OCI-LY3 (cell line): ENCODE measurements around the gene HNRNPA3.
"Not testable (repeated sequence)": the region's sequence is repeated elsewhere in the genome, so short reads cannot be mapped to it uniquely, and the experiment has no call there.

Experiments used
- H2AFZ ChIP-seq: fragments of 200-600, 300-600 bp; shearing (Covaris generic); 2 replicates; pipeline ENCODE4 v1.6.0; 2014; ENCODE audit warnings: antibody characterized with exemption, low read depth, low read length
- H3K27ac ChIP-seq: fragments of 200-600, 300-600 bp; sonication (generic); 2 replicates; pipeline ENCODE4 v1.5.1; 2014; ENCODE audit warnings: mild to moderate bottlenecking, low read length, moderate library complexity, mixed read lengths
- H3K27me3 ChIP-seq: fragments of 200-600, 300-600 bp; sonication (generic); 2 replicates; pipeline ENCODE4 v1.6.1; 2014; ENCODE audit warnings: low read depth, low read length, mixed read lengths
- H3K36me3 ChIP-seq: fragments of 200-600, 300-600 bp; sonication (generic); replicated peaks from 2 replicates; pipeline ENCODE3; 2014; ENCODE audit warnings: low read depth, low read length, mixed read lengths
- H3K4me1 ChIP-seq: fragments of 300-600, 200-600 bp; sonication (generic); 2 replicates; pipeline ENCODE4 v1.6.1; 2014; ENCODE audit warnings: low read length, mixed read lengths
- H3K4me2 ChIP-seq: fragments of 200-600, 300-600 bp; sonication (generic); 2 replicates; pipeline ENCODE4 v1.6.1; 2014; ENCODE audit warnings: low read length, mixed read lengths
- H3K4me3 ChIP-seq: fragments of 300-600, 200-600 bp; sonication (generic); 2 replicates; pipeline ENCODE4 v1.5.1; 2014; ENCODE audit warnings: antibody characterized with exemption, mild to moderate bottlenecking, low read length, moderate library complexity
- H3K79me2 ChIP-seq: fragments of 300-600, 200-600 bp; shearing (Covaris generic); 2 replicates; pipeline ENCODE4 v1.6.1; 2014; ENCODE audit warnings: mild to moderate bottlenecking, low read length, mixed read lengths
- H3K9ac ChIP-seq: fragments of 300-600, 200-600 bp; shearing (Covaris generic); 2 replicates; pipeline ENCODE4 v1.6.0; 2014; ENCODE audit warnings: mild to moderate bottlenecking, low read length, moderate library complexity
- H3K9me3 ChIP-seq: fragments of 200-600, 300-600 bp; shearing (Covaris generic); 2 replicates; pipeline ENCODE4 v1.6.1; 2014; ENCODE audit warnings: low read length, mixed read lengths; ENCODE audit not compliant: insufficient read depth
- H4K20me1 ChIP-seq: fragments of 200-600, 300-600 bp; sonication (generic); 2 replicates; pipeline ENCODE4 v1.6.1; 2016; ENCODE audit warnings: low read length, mixed read lengths; ENCODE audit not compliant: insufficient read depth
- EZH2phosphoT487 ChIP-seq: fragments of 200-600 bp; shearing (Covaris generic); IDR thresholded peaks from 2 replicates; pipeline ENCODE4 v1.6.1; 2018; ENCODE audit warnings: antibody characterized with exemption, mixed run types, low read depth
- TF ChIP-seq, protein P1 (sequence below): fragments of 200-600, 300-600 bp; sonication (generic); IDR thresholded peaks from 2 replicates; pipeline ENCODE4 v1.5.1; 2014; ENCODE audit warnings: antibody characterized with exemption, low read length, low read depth

Gene HNRNPA3

DNA sequence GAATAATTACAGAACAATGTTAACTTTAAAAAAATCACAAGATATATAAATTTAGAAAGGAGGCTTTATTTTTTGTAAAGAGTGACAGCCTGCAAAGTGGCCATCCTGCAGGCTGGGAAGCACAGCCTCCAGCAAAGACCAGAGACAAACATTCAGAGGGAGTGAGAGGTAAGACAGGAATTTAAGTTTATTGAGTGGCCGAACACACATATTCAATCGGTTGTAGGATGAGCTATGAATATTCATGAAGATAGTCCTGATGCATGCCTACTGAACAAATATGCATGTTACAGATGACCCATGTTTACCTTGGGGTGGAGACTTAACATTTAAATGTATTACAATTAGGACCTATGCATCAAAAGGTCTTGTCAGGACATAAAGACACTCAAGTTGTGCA lies 33.4 kb upstream of the HNRNPA3 start:
- Histone ChIP-seq H3K27ac (no peak overlapping the region), H3K27me3 (0 out of 2 replicates have a peak, but pooled peaks cover 4% of the 10 kb centered on the region), H3K4me3 (no peak overlapping the region), H2AFZ (no peak overlapping the region), H3K9ac (no peak overlapping the region), H3K4me1 (peaks cover 7% of the 10 kb centered on the region), H3K36me3 (no peaks in the 10 kb centered on the region), H3K9me3 (no peaks in the 10 kb centered on the region), H3K79me2 (no peaks in the 10 kb centered on the region), H4K20me1 (no peaks in the 10 kb centered on the region), H3K4me2 (no peak overlapping the region)
- TF ChIP-seq, protein P1, sequence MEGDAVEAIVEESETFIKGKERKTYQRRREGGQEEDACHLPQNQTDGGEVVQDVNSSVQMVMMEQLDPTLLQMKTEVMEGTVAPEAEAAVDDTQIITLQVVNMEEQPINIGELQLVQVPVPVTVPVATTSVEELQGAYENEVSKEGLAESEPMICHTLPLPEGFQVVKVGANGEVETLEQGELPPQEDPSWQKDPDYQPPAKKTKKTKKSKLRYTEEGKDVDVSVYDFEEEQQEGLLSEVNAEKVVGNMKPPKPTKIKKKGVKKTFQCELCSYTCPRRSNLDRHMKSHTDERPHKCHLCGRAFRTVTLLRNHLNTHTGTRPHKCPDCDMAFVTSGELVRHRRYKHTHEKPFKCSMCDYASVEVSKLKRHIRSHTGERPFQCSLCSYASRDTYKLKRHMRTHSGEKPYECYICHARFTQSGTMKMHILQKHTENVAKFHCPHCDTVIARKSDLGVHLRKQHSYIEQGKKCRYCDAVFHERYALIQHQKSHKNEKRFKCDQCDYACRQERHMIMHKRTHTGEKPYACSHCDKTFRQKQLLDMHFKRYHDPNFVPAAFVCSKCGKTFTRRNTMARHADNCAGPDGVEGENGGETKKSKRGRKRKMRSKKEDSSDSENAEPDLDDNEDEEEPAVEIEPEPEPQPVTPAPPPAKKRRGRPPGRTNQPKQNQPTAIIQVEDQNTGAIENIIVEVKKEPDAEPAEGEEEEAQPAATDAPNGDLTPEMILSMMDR, result no peak
- TF ChIP-seq EZH2phosphoT487, result no peak

DNA sequence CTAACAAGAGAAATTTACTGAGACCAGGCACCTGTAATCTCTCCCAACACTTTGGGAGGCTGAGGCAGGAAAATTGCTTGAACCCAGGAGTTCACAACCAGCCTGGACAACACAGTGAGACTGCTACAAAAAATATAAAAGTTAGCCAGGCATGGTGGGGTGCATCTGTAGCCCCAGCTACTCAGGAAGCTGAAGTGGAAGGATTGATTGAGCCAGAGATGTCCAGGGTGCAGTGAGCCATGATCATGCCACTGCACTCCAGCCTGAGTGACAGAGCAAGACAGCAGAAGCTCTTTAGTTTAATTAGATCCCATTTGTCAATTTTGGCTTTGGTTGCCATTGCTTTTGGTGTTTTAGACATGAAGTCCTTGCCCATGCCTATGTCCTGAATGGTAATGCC lies 32.9 kb upstream of the HNRNPA3 start:
- not testable (repeated sequence) for H3K4me2 ChIP-seq, H4K20me1 ChIP-seq, H3K9me3 ChIP-seq, H2AFZ ChIP-seq, H3K27me3 ChIP-seq, H3K4me1 ChIP-seq, H3K9ac ChIP-seq, H3K4me3 ChIP-seq, H3K79me2 ChIP-seq, H3K27ac ChIP-seq, H3K36me3 ChIP-seq

DNA sequence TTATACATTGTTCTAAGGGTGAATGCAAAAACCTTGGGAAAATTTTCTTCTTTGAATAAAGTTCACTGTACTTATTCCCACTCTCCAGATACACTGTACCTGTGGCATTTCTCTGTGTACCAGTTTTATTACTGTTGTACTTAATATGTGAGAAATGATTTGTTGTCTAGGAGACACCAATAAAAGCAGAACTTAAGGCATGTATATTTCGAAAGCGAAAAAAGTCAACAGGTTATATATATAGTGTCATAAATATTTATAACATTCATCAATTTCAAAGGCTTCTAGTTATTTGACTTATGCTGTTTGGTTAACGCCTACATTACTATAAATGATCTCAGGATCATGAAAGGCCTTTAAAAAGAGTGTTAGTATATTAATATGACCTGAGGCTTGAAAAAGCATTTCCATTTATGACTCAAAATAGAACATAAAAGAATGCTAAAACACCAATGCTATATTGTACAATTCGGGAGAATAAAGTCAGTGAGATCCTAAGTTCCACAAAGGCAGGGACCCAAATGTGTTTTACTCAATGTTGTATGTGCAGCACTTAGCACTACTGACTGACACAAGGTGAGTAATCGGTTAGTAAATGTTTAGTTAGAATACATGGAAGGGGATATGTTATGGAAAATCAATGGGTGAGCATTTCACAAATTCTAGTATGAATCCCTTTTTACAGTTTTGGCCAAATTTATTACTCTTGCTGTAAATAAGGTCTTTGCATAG lies 32.2 kb upstream of the HNRNPA3 start:
- TF ChIP-seq EZH2phosphoT487, result no peak
- TF ChIP-seq, protein P1, result no peak
- Histone ChIP-seq H3K4me2 (no peak overlapping the region), H2AFZ (no peak overlapping the region), H3K9ac (no peak overlapping the region), H4K20me1 (no peaks in the 10 kb centered on the region), H3K79me2 (no peaks in the 10 kb centered on the region), H3K9me3 (no peaks in the 10 kb centered on the region), H3K36me3 (no peaks in the 10 kb centered on the region), H3K27me3 (0 out of 2 replicates have a peak, but pooled peaks cover 4% of the 10 kb centered on the region), H3K27ac (no peak overlapping the region), H3K4me3 (no peak overlapping the region), H3K4me1 (peaks cover 7% of the 10 kb centered on the region)

DNA sequence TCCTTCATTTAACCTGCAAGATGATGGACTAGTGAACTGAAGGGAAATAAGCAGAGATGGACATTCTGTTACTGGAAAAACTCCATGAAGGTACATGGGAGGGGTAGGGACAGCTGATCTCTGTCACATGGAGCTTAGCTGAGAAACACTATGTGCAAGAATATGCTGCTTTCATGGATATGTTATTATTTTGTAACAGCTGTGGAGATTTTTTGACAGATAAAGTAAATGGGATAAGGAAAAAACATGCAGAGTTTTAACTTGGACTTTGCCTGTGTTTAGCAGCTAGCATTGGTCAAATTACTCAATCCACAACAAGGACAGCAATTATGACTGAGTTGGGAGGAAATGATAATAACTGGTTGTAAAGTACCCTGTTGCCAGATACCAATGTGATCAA lies 28.7 kb upstream of the HNRNPA3 start:
- no peak for TF ChIP-seq EZH2phosphoT487
- TF ChIP-seq, protein P1, result no peak

More for the DNA sequence above, 28.7 kb upstream of the HNRNPA3 start:
- H3K36me3 ChIP-seq, result no peaks in the 10 kb centered on the region
- H2AFZ ChIP-seq, result no peak overlapping the region
- no peaks in the 10 kb centered on the region for H3K79me2 ChIP-seq
- H3K9me3 ChIP-seq, result no peaks in the 10 kb centered on the region
- peaks cover 7% of the 10 kb centered on the region for H3K4me1 ChIP-seq
- H3K27ac ChIP-seq, result no peak overlapping the region
- H3K4me2 ChIP-seq, result no peak overlapping the region
- H3K9ac ChIP-seq, result no peak overlapping the region
- H3K27me3 ChIP-seq, result no peaks in the 10 kb centered on the region
- no peak overlapping the region for H3K4me3 ChIP-seq
- no peaks in the 10 kb centered on the region for H4K20me1 ChIP-seq
